ENCODE results near the gene HOXD12.

DNA sequence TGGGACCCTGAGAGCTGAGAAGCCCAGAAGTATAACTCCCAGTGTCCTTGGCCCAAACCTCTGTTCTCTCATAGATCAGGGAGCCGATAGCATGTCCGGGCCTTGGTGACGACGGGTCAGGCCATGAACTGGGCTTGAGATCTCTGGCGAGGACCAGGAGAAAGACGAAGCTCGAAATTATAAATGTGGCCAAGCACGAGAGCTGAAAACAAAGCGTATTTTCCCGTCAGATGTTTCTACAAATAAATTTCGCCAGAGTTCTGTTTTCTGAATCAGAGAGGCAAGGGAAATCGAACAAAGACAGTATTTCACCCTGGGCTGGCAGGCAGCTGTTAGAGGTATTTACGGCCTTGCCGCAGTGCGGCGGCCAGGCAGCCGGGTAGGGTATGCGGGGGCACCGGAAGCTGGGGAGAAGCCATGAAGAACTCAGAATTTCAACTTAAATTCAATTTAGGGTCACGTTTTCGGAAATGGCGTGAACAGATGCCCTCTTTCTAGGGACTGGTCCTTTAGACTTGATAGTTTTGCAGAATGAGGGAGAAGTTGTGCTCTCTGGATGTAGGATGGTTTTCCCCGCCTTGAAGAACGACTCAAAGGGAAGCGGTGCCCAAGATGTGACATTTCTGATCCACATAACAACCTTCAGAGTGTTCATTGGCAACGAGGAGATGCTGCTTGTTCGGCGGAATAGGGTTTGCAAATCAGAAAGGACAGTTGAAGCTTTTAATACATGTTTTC is 39.5 kb downstream of the HOXD12 start:
- TF ChIP-seq ZNF274 (IDR thresholded peaks at IDR 0.05; ENCODE audit: low read depth, low read length) (no peak), YY1 (IDR thresholded peaks at IDR 0.05; ENCODE audit: insufficient read depth, insufficient read length) (no peak)

Data from NT2/D1 (cell line).